PC-9 (cell line): ENCODE data around the gene ALKBH3.

Experiments used
- EZH2 ChIP-seq: fragments of 200-600 bp; sonication (generic); IDR thresholded peaks from 2 replicates; pipeline ENCODE4 v1.8.0; 2017; ENCODE audit warnings: antibody characterized with exemption, low read depth
- TF ChIP-seq, protein P1 (sequence below): fragments of 200-600 bp; sonication (generic); conservative IDR thresholded peaks from 2 replicates; pipeline ENCODE4 v1.6.1; 2017; ENCODE audit warnings: mixed run types, antibody characterized with exemption, mild to moderate bottlenecking, moderate library complexity

DNA sequence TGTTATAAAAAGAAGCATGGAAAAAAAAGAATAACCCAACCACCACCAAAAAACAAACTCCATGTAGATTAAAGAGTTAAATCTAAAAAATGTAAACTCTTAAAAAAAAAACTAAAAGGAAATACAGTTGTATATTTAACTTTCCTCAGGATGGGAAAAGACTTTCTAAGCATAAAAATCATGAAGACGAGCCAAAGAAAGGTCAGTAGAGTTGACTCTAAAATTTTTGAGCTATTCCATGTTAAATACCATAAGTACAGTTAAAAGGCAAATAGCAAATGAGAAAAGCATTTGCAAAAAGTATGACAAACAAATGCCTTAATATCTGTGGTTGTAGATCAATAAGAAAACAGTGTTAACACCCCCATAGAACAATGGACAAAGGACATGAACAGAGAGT is 33.8 kb downstream of the ALKBH3 start:
- TF ChIP-seq, protein P1, sequence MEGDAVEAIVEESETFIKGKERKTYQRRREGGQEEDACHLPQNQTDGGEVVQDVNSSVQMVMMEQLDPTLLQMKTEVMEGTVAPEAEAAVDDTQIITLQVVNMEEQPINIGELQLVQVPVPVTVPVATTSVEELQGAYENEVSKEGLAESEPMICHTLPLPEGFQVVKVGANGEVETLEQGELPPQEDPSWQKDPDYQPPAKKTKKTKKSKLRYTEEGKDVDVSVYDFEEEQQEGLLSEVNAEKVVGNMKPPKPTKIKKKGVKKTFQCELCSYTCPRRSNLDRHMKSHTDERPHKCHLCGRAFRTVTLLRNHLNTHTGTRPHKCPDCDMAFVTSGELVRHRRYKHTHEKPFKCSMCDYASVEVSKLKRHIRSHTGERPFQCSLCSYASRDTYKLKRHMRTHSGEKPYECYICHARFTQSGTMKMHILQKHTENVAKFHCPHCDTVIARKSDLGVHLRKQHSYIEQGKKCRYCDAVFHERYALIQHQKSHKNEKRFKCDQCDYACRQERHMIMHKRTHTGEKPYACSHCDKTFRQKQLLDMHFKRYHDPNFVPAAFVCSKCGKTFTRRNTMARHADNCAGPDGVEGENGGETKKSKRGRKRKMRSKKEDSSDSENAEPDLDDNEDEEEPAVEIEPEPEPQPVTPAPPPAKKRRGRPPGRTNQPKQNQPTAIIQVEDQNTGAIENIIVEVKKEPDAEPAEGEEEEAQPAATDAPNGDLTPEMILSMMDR = no peak
- no peak for TF ChIP-seq EZH2
